ENCODE measurements around the gene IGFBP7.

- TF ChIP-seq, protein P1, sequence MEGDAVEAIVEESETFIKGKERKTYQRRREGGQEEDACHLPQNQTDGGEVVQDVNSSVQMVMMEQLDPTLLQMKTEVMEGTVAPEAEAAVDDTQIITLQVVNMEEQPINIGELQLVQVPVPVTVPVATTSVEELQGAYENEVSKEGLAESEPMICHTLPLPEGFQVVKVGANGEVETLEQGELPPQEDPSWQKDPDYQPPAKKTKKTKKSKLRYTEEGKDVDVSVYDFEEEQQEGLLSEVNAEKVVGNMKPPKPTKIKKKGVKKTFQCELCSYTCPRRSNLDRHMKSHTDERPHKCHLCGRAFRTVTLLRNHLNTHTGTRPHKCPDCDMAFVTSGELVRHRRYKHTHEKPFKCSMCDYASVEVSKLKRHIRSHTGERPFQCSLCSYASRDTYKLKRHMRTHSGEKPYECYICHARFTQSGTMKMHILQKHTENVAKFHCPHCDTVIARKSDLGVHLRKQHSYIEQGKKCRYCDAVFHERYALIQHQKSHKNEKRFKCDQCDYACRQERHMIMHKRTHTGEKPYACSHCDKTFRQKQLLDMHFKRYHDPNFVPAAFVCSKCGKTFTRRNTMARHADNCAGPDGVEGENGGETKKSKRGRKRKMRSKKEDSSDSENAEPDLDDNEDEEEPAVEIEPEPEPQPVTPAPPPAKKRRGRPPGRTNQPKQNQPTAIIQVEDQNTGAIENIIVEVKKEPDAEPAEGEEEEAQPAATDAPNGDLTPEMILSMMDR (conservative IDR thresholded peaks at IDR 0.05; ENCODE audit: low read depth, low read length) = no peak
- TF ChIP-seq EZH2 (IDR thresholded peaks at IDR 0.05; ENCODE audit: borderline replicate concordance, low read depth, low read length, poor library complexity, severe bottlenecking) = no peak
Measured at GRCh38 chr4:57071326-57071725, 38.9 kb downstream of the IGFBP7 start.

Data from A673 (cell line).